HG02610 (cell line): ENCODE results near the gene ONECUT1.
"Not testable (repeated sequence)": the region's sequence is repeated elsewhere in the genome, so short reads cannot be mapped to it uniquely, and the experiment has no call there.

Experiments used
- ATAC-seq: cut with Tn5 transposase; IDR thresholded peaks from one replicate; pipeline ENCODE4 v1.9.1; 2021; ENCODE audit warnings: mild to moderate bottlenecking, moderate library complexity; ENCODE audit not compliant: unreplicated experiment

Gene ONECUT1

DNA sequence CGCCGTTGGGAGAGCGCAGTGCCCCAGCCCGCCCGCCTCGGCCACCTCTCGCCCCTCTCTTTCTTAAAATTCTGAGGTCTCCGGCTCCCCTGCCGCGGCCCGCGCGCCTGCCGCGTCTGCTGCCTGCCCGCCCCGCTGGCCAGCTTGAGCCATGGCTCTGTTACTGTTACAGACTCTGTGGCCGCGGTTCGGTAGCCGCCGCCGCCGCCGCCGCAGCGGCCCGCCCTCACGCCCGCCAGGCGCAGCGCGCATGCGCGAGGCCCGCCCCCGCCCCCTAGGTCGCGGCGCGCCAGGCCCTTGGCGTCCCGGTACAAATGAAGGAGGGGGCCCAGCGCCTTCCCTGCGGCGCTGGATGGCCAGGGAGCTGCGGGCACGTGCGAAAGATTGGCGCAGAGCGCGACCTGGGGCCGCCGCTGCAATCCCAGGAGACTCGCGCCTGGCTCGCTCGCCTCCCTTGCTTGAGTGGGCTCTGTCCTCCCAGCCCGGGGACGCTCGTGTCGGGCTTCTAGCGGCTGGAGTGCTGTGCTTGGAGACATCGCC, at the start of gene ONECUT1:
Gene ONECUT1 (minus strand): TSS at position 168 of the 540 bp plus-strand sequence. CDS start 452 bp downstream, outside the sequence.
- ATAC-seq, result peak; percentile 71

DNA sequence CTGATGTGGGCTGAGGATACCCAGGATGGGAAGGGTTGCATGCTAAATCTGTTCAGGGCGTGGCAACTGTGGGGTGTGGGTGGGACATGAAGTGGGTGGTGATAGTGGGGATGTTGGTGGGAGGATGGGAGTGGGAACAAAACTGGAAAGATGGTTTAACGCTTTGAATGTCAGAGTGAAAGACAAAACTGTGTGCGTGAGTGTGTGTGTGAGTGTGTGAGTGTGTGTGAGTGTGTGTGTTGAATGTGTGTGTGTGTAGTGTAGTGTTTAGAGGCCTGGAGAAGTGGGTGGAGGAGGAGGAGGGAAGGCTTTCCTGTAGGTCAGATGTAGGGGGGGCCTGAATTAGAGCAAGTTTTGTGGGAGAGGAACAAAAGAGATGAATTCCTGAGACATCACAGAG, 44.2 kb upstream of the ONECUT1 start:
- no peak for ATAC-seq

DNA sequence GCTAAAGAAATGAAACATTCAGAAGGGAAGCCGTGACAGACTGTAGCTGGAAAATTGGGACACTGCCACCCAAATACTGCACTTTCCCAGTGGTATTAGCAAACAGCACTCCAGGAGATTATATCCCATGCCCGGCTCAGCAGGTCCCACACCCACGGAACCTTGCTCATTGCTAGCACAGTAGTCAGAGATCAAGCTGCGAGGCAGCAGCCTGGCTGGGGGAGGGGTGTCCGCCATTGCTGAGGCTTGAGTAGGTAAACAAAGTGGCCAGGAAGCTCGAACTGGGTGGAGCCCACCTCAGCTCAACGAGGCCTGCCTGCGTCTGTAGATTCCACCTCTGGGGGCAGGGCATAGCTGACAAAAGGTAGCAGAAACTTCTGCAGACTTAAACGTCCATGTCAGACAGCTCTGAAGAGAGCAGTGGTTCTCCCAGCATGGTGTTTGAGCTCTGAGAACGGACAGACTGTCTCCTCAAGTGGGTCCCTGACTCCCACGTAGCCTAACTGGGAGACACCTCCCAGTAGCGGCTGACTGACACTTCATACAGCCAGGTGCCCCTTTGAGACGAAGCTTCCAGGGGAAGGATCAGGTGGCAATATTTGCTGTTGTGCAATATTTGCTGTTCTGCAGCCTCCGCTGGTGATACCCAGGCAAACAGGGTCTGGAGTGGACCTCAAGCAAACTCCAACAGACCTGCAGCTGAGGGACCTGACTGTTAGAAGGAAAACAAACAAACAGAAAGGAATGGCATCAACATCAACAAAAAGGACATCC, 34.2 kb upstream of the ONECUT1 start:
- not testable (repeated sequence) for ATAC-seq

GRCh38 chr15:52822475-52822874, 32.3 kb upstream of the ONECUT1 start:
- ATAC-seq, result no peak

- ATAC-seq, result no peak
Observed at GRCh38 chr15:52819253-52819652, 29.1 kb upstream of the ONECUT1 start.

- not testable (repeated sequence) for ATAC-seq
Observed at GRCh38 chr15:52815899-52816298, 25.8 kb upstream of the ONECUT1 start.

- no peak for ATAC-seq
Observed at GRCh38 chr15:52808996-52809395, 18.9 kb upstream of the ONECUT1 start.

- no peak for ATAC-seq
Observed at GRCh38 chr15:52808441-52808840, 18.3 kb upstream of the ONECUT1 start.

DNA sequence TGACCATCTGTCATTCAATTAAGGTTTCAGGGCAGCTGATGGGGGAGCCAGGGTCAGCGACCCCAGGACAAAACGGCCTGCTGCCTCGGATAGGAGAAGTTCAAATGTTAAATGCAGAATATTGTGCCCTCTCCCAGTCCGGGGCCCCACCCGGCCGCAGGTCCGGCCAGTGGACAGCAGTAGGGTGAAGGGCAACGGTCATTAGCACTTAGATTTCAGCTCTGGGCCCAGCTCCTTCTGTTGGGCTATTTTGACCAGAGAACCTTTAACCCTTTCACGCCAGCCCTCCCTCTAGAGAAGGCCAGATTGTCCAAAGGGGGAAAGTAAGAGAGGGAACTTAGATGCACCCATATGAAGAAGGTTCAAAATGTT, 16.1 kb upstream of the ONECUT1 start:
- no peak for ATAC-seq

DNA sequence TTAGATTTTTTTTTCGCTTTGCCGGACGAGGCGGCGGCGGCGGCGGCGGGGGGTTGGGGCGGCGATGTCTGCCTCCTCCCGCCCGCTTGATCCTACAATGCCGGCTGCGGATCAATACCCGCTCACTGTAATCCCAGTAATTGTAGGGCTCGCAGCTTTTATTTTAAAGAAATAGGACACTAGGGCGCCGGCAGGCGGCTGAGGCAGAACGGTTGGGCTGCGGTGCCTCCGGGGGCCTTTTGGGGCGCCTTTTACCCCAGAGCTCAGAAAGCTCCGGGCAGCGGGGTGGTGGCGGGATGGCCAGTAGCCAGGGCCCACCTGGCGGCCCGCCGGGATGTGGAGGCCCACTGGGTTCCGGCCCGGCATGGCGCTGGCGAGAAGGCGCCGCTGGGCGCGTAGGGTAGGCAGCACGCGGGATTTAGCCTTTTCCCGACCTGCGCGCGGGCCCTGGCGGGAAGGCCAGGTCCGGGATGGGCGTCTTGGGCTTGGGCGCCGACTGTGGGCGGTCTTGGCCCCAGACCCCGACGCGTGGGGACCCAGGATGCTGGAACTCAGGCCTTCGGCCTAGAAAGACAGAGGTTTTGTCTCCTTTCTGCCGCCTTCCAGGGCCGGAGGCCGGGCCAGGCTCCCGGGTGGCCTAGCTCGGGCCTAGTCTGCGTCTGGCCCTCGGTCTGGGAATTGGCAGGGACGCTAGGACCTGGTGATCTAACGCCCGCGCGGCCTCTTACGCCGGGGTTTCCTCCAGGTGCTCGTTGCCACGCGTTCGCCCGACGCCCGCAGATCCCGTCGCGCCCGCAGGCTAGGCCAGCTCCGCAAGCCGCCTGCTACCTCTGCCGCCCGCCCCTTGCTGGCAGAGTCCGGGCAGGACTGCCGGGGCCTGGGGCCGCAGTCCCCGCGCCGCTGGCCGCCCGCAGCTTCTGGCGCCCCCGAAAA, 15.5 kb upstream of the ONECUT1 start:
- ATAC-seq, result no peak

DNA sequence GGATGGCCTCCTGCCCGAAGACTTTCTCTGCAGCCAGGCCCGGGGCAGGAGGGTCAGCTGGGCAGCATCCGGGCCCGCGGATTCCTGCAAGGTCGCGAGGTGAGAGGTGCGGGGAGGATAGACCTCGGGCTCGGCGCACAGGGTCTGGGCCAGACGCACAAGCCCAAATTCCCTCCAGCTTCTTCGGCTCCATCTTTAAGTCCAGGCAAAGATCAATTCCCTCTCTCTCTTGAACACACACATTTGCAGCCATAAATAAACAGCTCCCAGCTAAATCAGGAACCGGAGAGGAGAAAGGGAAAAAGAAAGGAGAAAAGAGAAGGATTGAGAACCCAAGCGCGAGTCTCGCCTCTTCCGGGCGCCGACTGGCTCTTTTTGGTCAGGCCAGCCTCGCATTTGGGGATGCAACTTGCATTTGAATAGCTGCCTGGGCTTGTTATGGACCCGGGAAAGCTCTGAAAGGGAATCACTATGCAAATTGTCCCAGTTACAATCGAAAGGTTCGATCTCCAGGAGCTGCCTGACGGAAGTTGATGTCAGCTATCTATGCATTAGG, 14.5 kb upstream of the ONECUT1 start:
- no peak for ATAC-seq

DNA sequence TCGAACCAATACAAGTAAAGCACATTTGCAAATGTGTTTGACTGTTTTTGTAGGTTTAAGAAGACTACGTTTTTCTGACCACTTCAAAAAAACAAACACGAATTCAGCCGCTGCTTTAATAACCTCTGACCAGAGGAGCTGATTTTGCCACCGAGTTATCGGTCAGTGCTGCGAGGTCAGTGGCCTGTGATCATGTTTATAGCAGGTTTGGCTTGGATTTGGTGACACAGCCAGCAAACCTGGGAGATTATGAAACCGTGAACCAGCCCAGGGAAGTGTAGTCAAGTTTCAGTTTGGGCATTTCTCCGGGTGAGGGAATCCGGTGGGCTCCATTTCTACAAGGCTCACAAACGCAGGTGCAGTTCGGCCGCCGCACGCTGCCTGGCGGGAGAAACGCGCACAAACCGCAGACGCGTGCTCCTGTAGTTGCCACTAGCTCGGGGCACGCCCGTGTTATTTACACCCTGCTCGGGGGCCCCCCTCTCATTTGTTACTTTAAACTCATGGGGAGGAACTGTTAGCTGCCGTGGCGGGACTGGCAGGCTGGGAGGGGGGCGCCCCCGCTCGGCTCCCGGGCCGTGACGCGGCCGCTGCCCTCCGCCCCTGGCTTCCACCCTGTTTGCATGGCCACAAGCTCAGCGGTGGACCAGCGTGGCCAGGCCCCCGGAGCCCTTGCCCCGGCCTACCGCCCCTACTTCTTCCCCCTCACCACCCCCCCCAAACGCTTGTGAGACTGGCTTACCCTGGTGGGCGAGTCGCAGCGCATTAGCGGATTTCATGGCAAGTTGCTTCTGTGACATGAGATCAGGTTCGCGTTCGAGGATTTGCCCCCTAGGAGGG, 13.6 kb upstream of the ONECUT1 start:
- ATAC-seq, result no peak

- ATAC-seq, result no peak
Observed at GRCh38 chr15:52803108-52803466, 13.0 kb upstream of the ONECUT1 start.

- no peak for ATAC-seq
Observed at GRCh38 chr15:52802110-52802509, 12.0 kb upstream of the ONECUT1 start.

DNA sequence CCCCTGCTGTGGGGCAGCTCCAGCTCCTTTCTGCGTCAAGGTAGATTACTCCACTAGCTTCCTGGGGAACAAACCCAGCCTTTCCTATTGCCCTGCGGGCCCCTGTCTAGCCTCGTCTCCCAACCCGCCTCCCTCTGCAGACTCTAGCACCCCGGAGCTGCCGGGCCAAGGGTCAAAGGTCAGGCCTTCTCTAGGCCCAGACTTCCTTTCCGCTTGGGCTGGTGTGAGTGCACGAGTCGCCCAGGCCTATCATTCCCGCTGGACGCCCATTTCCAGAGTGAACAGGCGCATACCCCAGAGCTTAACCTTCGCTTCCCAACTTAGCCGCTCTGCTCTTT, 11.6 kb upstream of the ONECUT1 start:
- no peak for ATAC-seq

GRCh38 chr15:52800828-52801747, 11.0 kb upstream of the ONECUT1 start:
- no peak for ATAC-seq

GRCh38 chr15:52799145-52799811, 9.1 kb upstream of the ONECUT1 start:
- ATAC-seq, result no peak

- no peak for ATAC-seq
Observed at GRCh38 chr15:52798529-52799101, 8.5 kb upstream of the ONECUT1 start.
